AG20443 (cell line): Measurements from ENCODE around the gene FUZ.

Experiments used
- DNase-seq: peaks from one replicate; pipeline ENCODE4 v3.0.0; 2012; ENCODE audit warnings: low spot score, mixed read lengths

The FUZ gene

DNA sequence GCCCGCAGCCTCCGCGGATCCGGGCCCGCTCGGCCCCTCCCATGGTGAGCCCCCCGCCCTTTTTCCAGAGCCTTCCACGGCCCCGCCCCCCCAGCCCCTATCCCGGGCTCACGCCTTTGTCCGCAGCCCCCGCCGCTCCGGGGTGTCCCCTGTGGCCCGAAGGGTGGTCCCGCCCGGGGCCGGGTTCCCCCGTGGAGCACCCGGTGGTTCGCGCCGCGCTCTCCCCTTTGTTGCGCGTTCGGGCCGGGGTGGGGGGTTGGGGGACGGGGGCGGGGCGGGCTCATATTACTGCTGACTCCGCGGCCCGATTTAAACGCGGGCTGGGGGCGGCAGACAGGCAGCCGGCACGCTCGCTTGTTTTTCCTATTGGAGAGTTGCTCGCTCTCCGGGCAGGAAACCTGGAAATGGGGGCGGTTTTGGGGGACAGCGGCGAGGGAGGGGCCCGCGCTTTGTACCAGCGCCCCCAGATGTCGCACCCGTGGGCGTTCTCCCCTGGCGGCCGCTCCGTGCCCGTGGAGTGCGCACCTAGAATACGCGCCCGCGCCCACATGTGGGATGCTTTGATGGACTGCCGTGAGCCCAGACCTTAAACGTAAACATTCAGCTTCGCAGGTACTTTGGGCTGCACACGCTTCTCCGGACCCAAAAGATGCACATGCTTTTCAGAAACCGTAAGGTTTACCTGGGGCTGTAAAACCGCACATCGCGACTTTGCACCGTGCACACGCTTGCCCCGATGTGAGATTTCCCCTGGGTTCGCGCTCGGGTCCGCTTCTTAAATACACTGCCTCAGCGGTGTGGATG lies 38.6 kb upstream of the FUZ start:
- DNase-seq: peak; percentile 44

GRCh38 chr19:49850487-49851342 lies 37.6 kb upstream of the FUZ start, which contains the start of gene PTOV1:
Gene PTOV1 (plus strand): TSS chr19:49851159.
- DNase-seq: peak; percentile 99

DNA sequence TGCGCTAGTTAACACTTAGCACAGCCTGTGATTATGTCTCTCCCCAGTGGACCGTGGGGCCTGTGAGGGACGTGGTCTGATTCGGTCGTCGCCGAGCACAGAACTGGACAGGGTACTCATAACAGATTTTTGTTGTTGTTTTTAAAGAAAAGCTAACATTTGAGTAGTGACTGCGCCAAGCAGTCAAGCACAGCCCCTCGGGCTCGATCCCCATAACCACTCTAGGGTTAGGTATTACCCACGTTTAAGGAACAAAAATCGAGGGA lies 37.1 kb upstream of the FUZ start:
- no peak for DNase-seq

DNA sequence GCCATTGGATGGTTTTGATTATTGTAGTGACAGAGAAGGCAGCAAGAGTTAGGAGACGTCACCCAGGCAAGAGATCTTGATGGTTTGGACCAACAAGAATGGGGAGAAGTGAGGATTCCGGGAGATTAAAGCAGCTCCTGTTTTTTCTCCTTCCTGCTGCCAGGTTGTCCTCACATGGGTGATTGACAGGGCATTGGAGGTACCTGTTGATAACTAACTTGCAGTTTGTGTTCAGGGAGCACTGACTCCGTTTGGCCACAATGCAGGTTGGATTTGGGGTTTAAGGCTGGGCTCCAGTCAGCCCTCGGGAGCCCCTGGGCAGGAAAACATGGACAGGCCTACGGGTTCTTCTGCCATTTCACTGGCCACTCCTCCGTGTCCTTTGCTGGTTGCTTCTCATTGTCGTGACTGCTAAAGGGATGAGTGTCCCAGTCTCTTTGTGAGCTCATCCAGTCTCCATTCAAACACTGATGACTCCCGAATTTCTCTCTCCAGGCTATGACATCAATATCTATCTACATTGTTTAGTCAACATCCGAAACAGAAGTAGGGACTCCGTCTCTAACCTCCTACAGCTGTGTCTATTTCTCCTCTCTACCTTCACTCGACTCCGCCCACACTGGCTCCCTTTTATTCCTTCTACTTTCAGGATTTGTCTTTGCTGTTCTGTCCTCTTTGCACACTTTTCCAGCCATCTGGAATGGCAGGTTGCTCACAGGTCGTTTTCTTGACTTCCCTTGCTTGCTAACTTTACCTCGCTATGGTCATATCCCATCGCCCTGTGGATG lies 36.5 kb upstream of the FUZ start:
- no peak for DNase-seq

DNA sequence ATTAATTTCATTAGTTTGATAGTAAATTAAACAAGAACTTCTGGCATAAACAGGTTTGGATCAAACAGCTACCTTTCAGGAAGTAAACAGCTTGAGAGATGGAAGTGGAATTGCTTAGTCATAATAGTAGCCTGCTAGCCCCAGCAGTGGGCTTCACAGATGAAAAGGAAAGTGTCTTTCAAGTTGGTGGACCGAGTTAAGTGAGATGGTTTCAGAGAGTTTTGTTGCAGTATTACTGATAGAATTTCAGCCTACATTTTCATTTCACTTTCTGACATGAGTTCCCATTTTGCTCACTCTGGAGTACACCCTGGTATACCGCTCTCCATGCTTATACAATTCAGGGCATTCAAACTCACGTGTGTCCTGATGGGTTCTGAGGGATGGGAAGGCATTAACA lies 35.8 kb upstream of the FUZ start:
- DNase-seq: no peak

- peak; percentile 34 for DNase-seq
Measured at GRCh38 chr19:49847731-49848696, 34.9 kb upstream of the FUZ start.

GRCh38 chr19:49846408-49846807 lies 33.3 kb upstream of the FUZ start:
- DNase-seq: no peak

DNA sequence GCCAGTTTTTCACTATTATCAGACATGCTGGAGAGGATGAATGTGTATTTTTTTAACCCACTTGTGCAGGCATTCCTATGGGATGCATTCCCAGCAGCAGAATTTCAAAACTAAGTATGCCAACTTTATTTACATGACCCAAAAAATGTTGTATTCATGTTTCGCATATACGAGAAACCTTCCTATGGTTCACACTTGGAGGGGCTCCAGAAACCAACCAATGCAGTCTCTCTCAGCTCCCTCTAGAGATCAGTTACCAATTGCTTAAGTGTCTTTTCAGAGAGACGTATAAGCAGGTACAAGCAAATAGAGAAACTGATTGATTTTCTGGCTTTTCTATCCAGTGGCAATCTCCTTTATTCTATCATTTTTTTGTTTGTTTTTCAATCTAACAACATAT lies 32.3 kb upstream of the FUZ start:
- DNase-seq: no peak

- no peak for DNase-seq
Measured at GRCh38 chr19:49844138-49845095, 31.3 kb upstream of the FUZ start.

DNA sequence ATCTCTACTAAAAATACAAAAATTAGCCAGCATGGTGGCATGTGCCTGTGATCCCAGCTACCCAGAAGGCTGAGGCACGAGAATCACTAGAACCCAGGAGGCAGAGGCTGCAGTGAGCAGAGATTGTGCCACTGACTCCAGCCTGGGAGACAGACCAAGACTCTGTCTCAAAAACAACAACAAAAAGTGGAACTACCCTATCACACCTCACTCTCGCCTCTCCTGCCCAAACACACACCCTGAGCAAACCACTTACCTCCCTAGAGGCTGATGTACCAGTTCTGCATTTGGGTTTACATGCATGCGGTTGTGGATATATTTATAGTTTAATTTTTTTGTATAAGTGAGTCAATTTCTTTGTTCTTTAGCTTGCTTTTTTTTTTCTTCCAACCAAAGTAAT lies 30.2 kb upstream of the FUZ start:
- DNase-seq: no peak

- DNase-seq: no peak
Measured at GRCh38 chr19:49840736-49841249, 27.7 kb upstream of the FUZ start.

GRCh38 chr19:49840321-49840720 lies 27.2 kb upstream of the FUZ start:
- DNase-seq: no peak

- DNase-seq: no peak
Measured at GRCh38 chr19:49839713-49840112, 26.6 kb upstream of the FUZ start.

DNA sequence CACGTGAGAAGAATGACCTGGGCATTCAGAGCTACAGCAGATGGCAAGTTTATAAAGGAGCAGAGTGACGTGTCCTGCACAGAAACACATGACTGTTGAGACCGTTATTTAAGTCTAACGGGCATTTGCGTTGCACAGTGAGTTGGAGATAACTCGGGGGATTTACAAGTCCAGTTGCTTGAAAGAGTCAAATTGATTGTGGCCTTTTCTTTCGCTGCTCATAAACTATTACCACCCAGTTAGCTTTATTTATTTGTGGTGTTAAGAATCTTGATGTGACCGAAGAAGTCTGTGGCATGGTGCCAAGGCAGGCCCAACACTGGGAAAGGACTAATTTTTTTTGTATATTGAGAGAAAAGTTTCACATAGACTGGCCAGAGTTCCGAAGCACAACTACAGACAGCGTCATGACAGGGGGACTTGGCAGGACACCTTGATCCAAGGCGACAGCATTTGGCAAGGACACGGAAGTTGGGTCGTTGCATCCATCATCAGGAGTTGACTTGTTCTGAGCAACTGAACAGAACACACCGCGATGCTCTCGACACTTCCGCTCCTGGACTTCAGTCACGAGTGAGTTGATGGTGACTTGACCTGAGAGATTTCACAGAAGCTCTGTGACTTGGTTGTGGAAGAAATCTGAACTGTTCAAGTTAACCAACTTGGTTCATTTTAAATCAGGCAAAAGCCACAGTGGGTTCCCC lies 25.9 kb upstream of the FUZ start:
- no peak for DNase-seq

DNA sequence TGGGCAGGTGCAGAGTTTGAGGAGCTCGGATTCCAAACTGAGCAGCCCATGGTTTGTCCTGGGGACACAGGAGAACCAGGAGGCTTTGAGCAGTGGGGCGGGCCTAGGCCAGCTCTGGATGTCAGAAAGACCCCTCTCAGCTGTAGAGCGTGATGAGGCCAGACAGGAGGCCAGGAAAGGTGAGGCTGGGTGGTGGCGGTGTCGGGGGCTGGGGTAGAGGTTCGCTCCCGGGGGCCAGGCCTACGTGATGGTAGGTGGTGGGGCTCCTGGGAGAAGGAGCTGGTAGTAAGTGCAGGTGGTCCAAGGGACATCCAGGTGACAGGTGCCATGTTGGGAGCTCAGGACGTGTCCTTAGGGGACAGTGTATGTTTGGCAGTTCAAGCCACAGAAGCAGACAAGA lies 24.3 kb upstream of the FUZ start:
- no peak for DNase-seq

GRCh38 chr19:49837009-49837310 lies 23.9 kb upstream of the FUZ start:
- DNase-seq: no peak

- DNase-seq: no peak
Measured at GRCh38 chr19:49836176-49837008, 23.3 kb upstream of the FUZ start.

GRCh38 chr19:49835562-49835961 lies 22.5 kb upstream of the FUZ start:
- DNase-seq: no peak

DNA sequence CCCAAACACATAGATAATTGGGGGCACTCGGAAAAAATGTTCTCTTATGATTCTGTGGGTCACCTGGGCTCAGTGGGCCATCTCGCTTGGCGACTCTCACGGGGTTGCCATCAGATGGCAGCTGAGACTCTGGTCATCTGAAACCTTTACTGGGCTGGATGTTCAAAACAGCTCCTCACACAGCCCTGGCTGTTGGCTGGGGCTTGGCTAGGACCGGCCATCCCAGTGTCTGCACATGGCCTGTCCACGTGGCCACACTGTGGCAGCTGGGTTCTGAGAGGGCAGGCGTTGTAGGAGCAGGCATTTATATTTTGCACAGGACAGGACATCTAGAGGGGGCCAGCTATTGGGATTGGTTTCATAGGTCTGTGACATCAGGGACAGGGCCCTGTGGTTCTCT lies 20.5 kb upstream of the FUZ start:
- no peak for DNase-seq
